CMK (cell line): Measurements from ENCODE around the gene KIAA0319L.
"Not testable (repeated sequence)": the region's sequence is repeated elsewhere in the genome, so short reads cannot be mapped to it uniquely, and the experiment has no call there.

Source experiments
- DNase-seq: peaks from one replicate; pipeline ENCODE4 v3.0.0-alpha.2; 2010; ENCODE audit warnings: low read depth

Gene KIAA0319L

GRCh38 chr1:35580949-35581388 is 23.8 kb upstream of the KIAA0319L start:
- DNase-seq, result no peak

GRCh38 chr1:35577071-35577998 is 20.1 kb upstream of the KIAA0319L start:
- DNase-seq, result no peak

GRCh38 chr1:35576766-35577070 is 19.5 kb upstream of the KIAA0319L start:
- DNase-seq, result not testable (repeated sequence)

- DNase-seq, result no peak
Measured at GRCh38 chr1:35576061-35576765, 19.0 kb upstream of the KIAA0319L start.

- DNase-seq, result no peak
Measured at GRCh38 chr1:35575416-35575958, 18.3 kb upstream of the KIAA0319L start.

GRCh38 chr1:35574655-35575415 is 17.6 kb upstream of the KIAA0319L start:
- no peak for DNase-seq

GRCh38 chr1:35574125-35574654 is 17.0 kb upstream of the KIAA0319L start:
- no peak for DNase-seq

GRCh38 chr1:35573198-35574124 is 16.3 kb upstream of the KIAA0319L start, which contains the start of gene TFAP2E:
TFAP2E (plus strand) TSS chr1:35573314; CDS start chr1:35573578, 264 bp downstream.
- DNase-seq, result no peak

- no peak for DNase-seq
Measured at GRCh38 chr1:35572296-35572695, 15.1 kb upstream of the KIAA0319L start.

GRCh38 chr1:35571263-35571662 is 14.1 kb upstream of the KIAA0319L start:
- no peak for DNase-seq

- no peak for DNase-seq
Measured at GRCh38 chr1:35570589-35571137, 13.5 kb upstream of the KIAA0319L start.

GRCh38 chr1:35569936-35570335 is 12.7 kb upstream of the KIAA0319L start:
- DNase-seq, result no peak

GRCh38 chr1:35568975-35569395 is 11.8 kb upstream of the KIAA0319L start:
- no peak for DNase-seq

GRCh38 chr1:35567947-35568558 is 10.8 kb upstream of the KIAA0319L start:
- no peak for DNase-seq

GRCh38 chr1:35565742-35566133 is 8.5 kb upstream of the KIAA0319L start:
- DNase-seq, result no peak

- DNase-seq, result no peak
Measured at GRCh38 chr1:35564884-35565741, 7.9 kb upstream of the KIAA0319L start.

GRCh38 chr1:35564037-35564883 is 7.1 kb upstream of the KIAA0319L start:
- peak; percentile 77 for DNase-seq

- no peak for DNase-seq
Measured at GRCh38 chr1:35563166-35563565, 6.0 kb upstream of the KIAA0319L start.
